T-helper 2 cell (primary cell): Measurements from ENCODE around the gene KIAA1755.

ENCODE experiments used
- DNase-seq, 5 experiments: peaks; one replicate each; pipeline versions ENCODE4 v3.0.0 to v3.0.0-alpha.2; 2012 to 2022

KIAA1755 gene

DNA sequence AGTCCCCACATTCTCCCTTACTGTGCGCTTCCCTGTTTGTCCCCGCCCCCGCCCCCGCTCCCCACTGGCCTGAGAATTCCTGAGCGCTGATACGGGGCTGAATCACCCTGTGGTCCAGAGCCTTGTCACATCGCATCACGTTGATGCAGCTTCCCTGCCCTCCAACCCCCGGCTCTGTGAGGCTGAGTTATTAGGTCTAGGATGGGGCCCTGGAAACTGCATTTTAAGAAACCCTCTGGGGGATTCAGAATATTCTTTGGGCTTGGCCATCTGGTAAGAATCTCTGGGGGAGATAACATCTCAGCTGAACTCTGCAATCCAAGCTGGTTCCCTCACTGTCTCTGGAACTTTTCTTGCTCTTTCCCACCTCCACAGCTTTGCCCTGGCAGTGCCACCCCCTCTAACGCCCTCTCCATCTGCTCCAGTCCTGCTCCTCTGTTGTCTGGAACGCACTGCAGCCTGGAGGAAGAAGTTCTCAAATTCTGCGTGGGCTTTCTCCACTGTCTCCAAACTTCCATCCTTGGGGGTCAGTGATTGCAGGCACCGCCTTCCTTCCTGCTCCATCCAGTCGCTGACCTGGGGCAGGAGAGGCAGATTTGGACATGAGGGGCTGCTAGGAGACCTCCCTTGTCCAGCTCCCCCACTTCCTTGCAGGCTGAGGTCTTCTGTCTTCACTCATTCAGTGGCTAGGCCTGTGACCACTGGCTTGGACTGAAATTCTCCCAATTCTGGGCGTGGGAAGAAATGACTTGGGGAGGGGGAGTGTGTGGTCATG lies 42.6 kb downstream of the KIAA1755 start:
- no peak for DNase-seq

DNA sequence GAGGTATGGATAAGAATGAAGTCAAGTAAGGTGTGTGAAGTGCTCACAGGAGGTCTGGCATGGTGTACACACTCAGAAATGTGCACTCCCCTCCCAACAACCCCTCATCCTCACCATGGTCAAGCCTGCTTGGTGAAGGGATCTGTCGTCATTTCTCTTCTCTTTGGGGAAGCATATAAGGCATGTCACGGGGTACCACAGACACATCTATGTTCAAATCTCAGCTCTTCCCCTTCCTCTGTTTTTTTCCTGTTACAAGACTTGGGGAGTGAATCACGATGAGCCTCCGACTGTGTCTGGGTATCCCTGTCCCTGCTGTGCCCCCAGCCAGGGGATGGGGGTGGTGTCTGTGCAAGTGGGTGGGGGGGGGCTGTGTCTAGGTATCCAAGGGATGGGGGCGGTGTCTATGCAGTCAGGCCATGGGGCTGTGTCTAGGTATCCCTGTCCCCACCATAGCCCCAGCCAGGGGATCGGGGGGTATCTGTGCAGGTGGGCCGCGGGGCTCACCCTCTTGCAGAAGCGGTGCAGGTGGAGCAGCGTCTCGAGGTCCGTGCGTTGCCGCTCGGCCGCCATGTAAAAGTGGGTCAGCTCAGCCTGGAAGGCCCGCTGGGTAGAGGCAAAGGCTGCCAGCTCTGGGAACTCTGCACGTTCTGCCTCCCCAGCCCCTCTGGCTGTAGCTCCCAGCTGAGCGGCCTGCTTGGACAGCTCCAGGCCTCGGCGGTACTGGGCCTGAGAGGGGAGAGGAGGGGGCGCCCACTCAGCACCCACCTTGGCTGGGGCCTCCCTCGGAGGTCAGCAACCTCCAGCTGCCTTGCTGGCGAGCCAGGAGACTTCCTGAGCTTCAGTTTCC lies 43.6 kb downstream of the KIAA1755 start:
- DNase-seq, result no peak

DNA sequence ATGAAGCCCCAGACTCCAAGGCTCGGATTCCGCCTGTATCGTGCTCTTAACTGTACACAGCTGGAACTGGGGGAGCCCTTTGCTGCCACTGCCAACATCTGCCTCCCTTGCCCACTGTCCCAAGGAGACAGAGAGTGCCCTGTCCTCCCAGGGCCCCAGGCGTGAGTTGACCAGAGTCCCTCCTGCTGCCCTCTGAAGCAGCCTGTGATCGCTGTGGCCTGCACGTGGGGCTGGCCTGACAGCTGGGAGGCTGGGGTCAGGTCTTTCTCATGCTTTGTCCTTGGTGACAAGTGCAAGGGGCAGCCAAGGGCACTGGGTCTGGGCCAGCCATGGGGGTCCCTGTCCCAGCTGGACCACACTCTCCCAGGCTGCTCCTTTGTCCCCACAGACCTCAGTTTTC lies 44.3 kb downstream of the KIAA1755 start:
- DNase-seq, result no peak

DNA sequence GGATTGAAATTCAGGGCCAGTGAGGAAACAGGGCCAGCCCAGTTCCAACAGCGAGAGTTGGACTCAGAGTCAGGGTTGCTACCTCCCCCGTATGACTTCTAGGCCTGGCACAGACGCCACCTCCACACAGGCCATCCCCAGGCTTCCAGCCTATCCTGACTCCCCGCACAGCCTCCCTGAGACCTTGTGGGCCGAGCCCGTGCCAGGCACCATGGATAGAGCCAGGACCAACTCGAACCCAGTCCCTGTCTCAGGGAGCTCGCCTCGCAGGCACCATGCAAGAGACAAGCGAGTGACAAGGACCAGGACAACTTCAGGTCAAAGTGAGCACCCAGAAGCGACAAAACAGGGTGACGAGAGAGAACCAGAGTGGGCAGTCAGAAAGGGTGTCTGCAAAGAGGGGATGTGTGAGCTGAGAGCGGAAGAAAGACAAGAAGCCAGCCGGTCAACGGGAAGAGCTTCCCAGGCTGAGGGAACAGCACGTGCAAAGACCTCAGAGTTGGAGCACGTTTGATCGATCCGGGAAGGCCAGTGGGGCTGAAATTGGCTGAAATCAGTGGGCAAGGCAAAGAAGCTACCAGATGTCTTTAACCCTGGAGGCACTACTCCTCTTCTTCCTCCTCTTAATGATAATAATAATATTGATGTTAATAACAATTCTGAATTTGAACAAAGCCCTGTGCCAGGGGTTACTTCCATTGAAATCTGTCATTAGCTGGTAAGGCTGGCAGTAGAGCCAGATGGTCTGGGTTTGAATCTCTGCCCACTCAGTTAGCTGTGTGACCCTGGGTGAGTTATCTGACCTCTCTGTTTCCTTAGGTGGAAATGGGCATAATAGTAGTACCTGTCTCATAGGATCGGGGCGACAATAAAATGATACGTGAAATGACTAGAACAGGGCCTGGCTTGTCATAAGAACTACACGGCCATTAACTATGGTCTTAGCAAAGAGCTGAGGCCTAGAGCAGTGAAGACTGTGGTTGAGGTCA lies 45.0 kb downstream of the KIAA1755 start:
- no peak for DNase-seq

DNA sequence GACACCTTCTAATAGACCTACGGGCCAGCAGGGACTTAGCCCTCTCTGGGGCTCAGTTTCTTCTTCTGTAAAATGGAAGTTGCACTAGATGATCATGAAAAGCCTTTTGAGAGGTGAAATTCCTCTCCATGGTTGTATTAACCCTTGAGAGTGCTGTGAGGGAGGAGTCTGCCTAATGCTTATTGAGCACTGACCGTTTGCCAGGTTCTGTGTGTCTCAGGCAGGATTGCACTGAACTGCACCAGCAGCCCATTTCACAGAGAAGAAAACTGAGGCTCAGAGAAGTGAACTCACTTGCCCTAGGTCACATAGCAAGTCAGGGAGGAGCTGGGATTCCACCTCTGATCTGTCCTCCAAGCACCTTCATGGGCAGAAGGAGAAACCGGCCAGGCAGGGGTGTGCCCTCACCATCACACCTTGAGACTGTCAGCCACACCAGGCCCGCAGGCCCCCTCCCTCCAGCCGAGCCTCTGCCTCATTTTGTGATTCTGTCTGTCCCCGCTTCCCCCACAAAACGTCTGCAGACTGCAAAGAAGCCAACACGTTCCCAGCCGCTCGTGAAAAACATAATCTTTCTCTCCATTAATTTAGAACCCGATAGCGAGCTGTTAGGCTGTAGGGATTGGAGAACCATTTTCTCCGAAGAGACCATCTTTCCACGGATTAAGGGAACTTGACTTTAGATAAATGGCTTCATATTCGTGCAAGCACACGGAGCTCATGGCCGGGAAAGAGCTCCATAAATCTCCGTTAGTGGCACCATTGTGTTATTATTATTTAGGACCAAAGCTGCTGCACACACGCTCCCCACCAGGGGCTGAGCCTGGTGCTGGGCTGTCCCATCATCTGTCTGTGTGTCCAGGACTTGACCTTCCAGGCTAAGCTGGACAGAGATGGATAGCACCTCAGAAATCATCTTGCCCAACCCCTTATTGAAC lies 46.0 kb downstream of the KIAA1755 start:
- no peak for DNase-seq

DNA sequence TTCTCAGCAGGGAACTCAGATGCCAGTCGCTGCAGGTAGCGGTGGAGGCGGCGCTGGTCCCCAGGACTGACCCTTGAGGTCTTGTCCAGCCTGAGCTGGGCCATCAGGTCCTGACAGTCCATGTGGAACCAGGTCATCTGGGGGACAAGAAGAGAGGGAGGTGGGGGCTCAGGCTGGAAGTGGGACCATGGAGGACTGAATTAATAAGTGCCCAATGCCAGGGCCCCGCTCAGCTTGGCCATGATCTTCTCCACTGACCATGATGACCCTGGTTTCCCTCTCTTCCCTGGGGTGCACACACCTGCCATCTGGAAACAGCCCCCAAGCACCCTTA lies 47.0 kb downstream of the KIAA1755 start:
- DNase-seq, result no peak

DNA sequence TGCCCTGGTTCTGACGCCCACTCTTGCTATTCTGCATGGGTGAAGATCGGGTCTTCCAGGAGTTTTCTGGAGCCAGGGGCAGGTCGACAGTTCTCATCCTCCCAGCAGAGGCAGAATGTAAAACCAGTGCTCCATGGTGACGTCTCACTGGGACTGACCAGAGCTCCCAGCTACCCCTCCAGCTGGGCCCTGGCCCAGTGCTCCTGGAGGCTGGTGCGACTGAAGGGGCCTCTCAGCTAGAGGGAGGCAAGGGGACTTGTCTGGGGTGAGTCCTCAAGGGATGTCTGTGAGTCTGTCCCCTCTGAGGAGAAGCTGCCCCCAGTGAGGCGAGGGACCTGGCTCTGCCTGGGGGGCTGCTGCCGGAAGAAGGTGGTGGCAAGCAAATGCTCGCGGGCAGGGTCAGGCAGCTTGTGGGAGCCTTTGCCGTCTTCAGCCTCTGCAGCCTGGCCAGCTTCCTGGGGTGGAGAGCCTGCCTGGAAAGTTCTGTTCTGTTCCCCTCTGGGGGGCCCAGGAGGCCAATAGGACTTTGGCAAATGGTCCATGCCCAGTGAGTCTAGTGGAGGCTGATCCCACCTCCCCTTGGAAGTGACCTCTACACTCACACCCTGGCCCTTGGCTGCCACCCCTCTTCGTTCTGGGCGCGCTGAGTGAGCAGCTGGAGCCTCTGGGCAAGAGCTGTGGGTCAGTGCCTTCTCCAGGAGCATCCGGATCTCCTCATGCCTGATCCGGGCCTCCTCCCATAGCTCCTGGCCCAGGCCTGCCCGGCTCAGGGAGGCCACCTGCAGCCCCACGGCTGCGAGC lies 47.5 kb downstream of the KIAA1755 start:
- DNase-seq, result no peak

DNA sequence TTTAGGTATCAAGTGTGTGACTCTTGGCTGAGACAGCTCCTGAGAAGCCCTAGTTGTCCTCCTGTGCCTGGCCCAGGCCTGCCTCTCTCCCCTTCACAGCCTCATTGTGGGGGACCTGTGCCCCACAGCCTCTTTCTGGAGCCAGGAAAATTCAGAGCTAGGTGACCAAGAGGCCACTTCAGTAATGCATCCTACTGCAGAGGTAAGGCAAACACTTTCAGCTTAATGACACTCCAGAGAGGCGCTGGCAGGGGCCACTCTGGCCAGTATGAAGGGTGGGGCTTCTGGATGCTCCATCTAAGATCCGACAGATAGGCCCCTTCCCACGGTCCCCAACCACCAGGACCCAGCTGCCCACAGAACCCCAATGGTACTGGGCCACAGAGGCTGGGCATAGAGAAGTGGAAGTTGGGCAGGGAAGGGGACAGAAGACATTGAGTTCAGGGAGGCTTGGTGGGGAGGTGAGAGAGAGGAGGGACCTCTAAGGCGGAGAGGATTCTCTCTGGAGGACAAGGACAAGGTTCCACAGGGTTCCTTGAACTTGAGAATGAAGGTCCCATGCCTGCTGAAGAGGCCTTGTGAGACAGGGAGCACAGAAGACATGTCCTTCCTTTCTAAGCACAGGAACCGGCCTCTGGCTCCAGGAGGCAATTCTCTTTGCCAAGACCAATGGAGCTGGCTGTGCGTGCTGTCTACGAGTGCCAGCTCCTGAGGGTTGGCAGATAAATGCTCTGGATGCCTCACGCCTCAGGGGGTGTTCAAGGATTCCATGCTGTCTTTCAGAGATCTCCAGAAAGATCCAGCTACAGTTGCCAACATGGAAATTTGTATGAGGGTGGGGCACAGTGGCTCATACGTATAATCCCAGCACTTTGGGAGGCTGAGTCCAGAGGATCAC lies 49.1 kb downstream of the KIAA1755 start:
- DNase-seq, result no peak

DNA sequence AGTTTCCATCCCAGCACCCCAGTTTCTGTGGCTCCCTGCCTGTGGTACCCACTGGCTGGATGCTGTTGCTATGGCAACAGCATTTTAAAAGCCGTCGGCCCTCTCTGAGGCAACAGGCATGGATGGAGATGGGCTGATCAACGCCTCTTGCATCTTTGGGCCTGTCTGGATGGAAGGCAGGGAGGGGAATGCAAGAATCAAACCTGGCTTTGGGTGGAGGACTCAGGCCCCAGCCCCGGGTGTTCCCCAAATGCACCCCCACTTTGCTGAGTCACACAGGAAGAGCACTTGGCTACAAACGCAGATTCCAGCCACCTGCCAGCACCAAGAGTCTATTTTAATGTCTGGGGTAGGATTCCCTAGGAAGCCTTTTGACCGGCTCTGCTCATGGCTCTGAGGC lies 49.8 kb downstream of the KIAA1755 start:
- DNase-seq, result no peak

DNA sequence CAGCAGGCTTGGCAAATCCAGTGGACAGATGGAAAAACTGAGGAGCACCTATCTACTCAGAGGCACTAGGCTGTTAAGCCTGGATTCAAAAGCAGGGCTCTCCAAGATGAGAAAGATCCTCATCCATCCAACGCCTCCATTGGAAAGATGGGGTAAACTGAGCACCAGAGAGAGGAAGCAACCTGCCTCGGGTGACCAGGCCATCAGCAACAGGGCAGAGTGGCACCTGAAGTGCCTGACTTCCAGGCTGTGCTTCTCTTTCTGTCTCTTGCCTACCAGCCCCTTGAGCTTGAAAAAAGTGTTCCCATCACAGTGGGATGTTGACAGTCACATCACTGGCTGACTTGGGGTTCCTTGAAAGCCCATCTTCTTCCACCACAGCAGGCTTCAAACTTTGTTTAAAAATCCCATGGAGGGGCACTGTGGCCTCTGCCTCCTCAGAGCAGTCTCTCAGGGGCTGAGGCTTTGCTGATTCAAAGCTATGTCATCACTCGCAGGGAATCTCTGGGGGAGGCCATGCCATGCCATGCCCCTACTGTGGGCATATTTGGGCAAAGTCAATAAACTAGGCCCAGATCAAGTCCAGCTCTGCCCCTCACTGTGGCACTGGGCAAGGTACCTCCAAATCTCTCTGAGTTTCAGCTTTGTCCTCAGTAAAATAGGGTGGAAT lies 50.7 kb downstream of the KIAA1755 start:
- no peak for DNase-seq

DNA sequence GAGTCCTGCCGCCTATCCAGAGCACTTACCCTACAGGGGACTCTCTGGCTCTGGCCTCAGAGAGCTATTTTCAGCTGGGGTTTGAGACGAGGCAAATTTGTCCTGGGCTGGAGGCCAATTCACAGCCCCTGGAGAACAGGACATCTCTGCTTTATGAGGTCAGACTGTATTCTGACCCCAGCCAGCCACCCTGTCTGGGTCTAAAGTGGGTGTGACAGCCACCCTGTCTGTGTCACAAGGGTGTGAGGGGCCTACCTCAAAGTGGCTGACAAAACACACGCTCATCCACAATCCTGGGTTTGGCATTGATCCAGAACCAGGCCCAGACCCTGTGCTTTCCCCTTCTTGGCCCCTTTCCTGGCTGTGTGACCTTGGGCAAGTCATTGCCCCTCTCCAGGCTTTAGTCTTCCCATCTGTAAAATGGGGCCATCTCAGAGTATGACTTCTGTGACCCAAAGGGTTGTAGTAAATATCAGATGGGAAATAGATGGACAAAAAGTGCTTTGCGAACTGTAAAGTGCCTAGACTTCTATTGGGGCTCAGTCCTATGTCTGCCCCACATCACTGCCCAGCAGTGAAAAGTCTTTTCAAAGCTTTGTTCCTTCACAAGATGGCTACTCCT lies 51.4 kb downstream of the KIAA1755 start:
- no peak for DNase-seq

DNA sequence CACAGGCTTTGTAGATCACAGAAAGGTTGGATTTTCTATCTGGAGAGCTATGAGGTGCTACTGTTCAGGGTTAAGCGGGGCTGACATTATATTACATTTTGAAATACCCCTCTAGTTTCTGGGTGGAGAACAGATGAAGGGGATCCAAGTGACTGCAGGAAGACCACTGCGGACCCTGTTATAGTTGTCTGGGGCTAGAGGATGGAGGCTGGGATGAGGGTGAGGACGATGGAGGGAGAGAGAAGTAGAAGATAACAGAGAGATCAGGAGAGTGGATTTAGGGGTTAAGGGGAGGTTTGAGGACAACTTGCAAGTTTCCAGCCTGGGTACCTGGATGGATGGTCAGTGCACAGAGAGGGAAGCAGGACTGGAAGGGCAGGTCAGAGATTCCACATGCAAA lies 52.0 kb downstream of the KIAA1755 start:
- no peak for DNase-seq

DNA sequence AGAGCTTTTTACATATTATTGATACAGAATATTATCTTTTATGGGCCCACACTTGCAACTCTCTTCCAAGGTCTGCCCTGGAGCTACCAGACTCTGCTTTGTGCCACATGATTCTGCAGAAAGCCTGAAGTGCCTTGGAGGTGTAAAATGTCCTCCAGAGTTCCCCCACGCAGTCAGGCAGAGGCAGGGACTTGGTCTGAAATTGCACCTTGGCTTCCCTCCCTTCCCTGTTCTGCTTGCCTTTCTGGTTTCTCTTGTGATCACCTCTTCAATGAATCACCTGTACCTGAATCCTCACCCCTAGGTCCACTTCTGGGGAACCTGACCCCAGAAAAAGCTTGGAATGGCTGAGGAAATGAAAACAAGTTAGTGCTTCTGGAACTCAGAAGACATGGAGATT lies 52.4 kb downstream of the KIAA1755 start:
- no peak for DNase-seq

DNA sequence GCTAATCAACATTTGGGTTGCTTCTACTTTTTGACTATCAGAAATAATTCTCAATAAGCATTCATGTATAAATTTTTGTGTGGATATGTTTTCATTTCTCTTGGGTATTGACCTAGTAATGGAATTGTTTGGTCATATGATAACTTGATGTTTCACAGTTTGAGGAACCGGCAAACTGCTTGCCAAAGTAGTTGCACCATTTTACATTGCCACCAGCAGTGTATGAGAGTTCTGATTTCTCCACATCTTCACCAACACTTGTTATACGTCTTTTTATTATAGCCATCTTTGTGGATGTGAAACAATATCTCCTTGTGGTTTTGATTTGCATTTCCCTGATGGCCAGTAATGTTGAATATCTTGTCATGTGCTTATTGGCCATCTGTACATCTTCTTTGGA lies 52.9 kb downstream of the KIAA1755 start:
- no peak for DNase-seq

DNA sequence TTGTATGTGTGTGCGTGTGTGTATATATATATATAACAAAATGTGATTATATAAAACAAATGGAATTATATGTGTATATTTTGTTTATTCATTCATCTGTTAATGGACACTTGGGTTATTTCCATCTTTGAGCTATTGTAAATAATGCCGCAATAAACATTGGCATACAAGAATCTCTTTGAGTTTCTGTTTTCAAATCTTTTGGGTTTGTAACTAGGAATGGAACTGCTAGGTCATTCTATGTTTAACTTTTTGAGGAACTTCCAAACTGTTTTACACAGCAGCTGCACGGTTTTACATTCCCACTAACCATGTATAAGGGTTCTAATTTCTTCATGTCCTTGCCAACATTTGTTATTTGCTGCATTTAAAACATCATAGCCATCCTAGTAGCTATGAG lies 55.5 kb downstream of the KIAA1755 start:
- no peak for DNase-seq

DNA sequence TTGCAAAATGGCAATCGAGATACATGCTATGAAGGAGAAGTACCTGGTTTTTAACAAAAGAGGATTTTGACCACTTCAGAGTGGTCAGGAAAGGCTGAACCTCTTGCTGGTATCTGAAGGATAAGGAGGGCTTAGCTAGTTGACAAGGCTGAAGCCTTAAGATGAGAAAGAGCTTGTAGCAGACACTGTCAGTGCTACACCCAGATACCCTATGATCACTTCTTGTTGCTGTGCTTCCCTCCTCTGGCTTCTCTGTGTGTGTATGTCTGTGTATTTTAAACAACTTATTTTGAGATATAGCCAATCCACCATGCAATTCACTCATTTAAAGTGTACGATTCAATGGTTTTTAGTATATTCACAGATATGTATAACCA lies 56.6 kb downstream of the KIAA1755 start:
- no peak for DNase-seq

DNA sequence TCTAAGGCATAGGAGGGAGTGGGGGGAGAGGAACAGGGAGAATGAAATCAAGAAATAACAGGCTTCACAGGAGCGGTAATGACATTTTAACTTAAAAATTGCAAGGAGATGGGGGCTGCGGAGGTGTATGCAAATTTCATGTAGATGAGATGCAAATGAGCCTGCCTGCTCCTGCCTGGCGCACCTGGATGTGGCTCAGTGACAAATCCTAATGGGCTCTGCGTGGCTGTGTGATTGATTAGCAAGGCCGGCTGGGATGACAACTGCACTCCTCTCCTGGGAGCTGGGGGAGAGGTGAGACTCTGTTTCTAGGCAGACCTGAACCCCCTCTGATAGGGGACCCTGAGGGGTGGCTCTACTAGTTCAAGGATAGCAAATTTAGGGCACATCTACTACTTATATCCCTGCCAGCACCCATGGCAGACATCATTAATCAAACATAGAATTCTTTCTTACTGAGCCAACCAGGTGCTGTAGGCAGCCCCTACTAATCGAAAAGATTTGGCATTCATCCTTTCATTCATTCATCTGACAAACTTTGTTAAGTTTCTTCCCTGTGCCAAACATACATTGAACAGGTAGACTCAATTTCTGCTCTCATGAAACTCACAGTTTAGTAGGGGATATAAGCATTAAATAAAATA lies 57.1 kb downstream of the KIAA1755 start:
- no peak for DNase-seq

DNA sequence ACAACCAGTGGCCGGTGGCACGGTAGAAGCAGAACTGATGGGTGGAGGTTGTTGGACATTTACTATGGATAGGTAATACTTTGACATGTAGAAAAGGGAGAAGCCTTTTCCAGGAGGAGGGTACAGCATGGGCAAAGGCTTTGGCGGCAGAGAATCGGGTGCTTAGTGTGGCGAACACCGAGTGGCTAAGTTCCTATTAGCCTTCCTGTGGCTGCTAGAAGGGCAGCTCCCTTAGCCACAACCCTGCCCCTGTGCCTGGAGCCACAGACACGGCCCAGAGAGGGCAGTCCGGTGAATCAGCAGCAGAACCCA lies 57.6 kb downstream of the KIAA1755 start:
- DNase-seq, result no peak
